Measurements from ENCODE around the gene TMEM37. TPM values are rescaled to one million over a fixed set of nuclear protein-coding genes. Genes with fewer than 3 reads are reported as not detected.

Gene TMEM37
- total RNA-seq, 2 donors from 2014 or later = 12.0 to 16.2 TPM

GRCh38 chr2:119487434-119488244, 56.0 kb downstream of the TMEM37 start:
- Histone ChIP-seq H3K27me3 (ENCODE audit: control insufficient read depth, insufficient read depth, low read length, poor library complexity, severe bottlenecking) (no peaks in the 10 kb centered on the region), H3K9ac (ENCODE audit: extremely low read depth, low read length, poor library complexity, severe bottlenecking) (no peak overlapping the region), H3K4me1 (ENCODE audit: control insufficient read depth, insufficient read depth, low read length) (peaks cover 29% of the 10 kb centered on the region), H3K9me3 (ENCODE audit: control insufficient read depth, low read length) (no peaks in the 10 kb centered on the region), H3K36me3 (ENCODE audit: control insufficient read depth, insufficient read depth, low read length) (no peaks in the 10 kb centered on the region), H3K27ac (ENCODE audit: low read depth, low read length) (no peak overlapping the region), H3K4me3 (ENCODE audit: low read length) (no peak overlapping the region)
- Mint-ChIP-seq H3K4me1 (peaks cover 60% of the 10 kb centered on the region), H3K9me3 (no peaks in the 10 kb centered on the region), H3K4me3 (peak overlapping the region; percentile 12), H3K27ac (peak overlapping the region; percentile 18), H3K36me3 (ENCODE audit: low read depth) (no peaks in the 10 kb centered on the region), H3K27me3 (ENCODE audit: insufficient read depth) (peaks cover 12% of the 10 kb centered on the region)
- 72 to 78% methylated on average over 1 to 9 of the region's 9 CpGs for WGBS, 2 experiments (ENCODE audit: insufficient coverage in 1 of 2, insufficient read length in 1 of 2)
- TF ChIP-seq CTCF (conservative IDR thresholded peaks at IDR 0.05) = no peak
- DNase-seq = peak; percentile 60

Other genes starting within 250 kb of the TMEM37 start
- 1 to 10 TPM; 4.4 to 7.9 TPM for gene STEAP3, start 208.0 kb upstream of the TMEM37 start, total RNA-seq
- 10 to 100 TPM; 10.7 to 10.9 TPM for gene C2orf76, start 65.0 kb upstream of the TMEM37 start, total RNA-seq
- gene DBI, start 64.9 kb upstream of the TMEM37 start, total RNA-seq = 100 to 1,000 TPM; 138 to 178 TPM
- under 1 TPM; 0.20 to 0.49 TPM for gene SCTR, start 92.6 kb downstream of the TMEM37 start, total RNA-seq
- gene CFAP221, start 112.6 kb downstream of the TMEM37 start, total RNA-seq = 10 to 100 TPM in 1 of 2 donors, 1 to 10 TPM in 1; 10.0 to 18.0 TPM
- gene TMEM177, start 247.3 kb downstream of the TMEM37 start, total RNA-seq = 10 to 100 TPM; 26.8 to 28.6 TPM

Data from endodermal cell (in vitro differentiated cells).